Lower leg skin (tissue), 3 donors: ENCODE data around the gene LRRC43.

ENCODE experiments used
- POLR2A ChIP-seq, 2 donors: fragments of 450-650 bp; IDR thresholded peaks; one replicate each; pipeline ENCODE4 v1.6.1; 2016 to 2017; ENCODE audit warnings: antibody characterized with exemption in 2 of 2, mild to moderate bottlenecking in 1 of 2, moderate library complexity in 1 of 2
- TF ChIP-seq, protein P1 (sequence below), 3 donors: fragments of 450-650 bp; IDR thresholded peaks; one replicate each; pipeline ENCODE4 v1.5.1; 2016; ENCODE audit warnings: antibody characterized with exemption in 3 of 3, mild to moderate bottlenecking in 3 of 3, moderate library complexity in 2 of 3

DNA sequence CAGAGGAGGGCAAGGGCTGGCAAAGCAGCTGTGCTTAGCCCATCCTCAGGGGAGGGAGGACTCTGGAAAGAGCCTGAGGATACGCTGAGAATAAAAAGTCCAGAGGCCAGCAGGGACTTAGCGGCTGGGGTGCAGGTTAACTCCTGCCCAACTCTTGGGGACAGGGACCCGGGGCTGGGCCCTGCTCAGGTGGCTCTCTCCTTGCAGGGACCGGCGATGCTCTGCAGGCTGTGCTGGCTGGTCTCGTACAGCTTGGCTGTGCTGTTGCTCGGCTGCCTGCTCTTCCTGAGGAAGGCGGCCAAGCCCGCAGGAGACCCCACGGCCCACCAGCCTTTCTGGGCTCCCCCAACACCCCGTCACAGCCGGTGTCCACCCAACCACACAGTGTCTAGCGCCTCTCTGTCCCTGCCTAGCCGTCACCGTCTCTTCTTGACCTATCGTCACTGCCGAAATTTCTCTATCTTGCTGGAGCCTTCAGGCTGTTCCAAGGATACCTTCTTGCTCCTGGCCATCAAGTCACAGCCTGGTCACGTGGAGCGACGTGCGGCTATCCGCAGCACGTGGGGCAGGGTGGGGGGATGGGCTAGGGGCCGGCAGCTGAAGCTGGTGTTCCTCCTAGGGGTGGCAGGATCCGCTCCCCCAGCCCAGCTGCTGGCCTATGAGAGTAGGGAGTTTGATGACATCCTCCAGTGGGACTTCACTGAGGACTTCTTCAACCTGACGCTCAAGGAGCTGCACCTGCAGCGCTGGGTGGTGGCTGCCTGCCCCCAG, 23.4 kb downstream of the LRRC43 start:
- TF ChIP-seq, protein P1, sequence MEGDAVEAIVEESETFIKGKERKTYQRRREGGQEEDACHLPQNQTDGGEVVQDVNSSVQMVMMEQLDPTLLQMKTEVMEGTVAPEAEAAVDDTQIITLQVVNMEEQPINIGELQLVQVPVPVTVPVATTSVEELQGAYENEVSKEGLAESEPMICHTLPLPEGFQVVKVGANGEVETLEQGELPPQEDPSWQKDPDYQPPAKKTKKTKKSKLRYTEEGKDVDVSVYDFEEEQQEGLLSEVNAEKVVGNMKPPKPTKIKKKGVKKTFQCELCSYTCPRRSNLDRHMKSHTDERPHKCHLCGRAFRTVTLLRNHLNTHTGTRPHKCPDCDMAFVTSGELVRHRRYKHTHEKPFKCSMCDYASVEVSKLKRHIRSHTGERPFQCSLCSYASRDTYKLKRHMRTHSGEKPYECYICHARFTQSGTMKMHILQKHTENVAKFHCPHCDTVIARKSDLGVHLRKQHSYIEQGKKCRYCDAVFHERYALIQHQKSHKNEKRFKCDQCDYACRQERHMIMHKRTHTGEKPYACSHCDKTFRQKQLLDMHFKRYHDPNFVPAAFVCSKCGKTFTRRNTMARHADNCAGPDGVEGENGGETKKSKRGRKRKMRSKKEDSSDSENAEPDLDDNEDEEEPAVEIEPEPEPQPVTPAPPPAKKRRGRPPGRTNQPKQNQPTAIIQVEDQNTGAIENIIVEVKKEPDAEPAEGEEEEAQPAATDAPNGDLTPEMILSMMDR (IDR thresholded peaks at IDR 0.05), result no peak
- no peak for TF ChIP-seq POLR2A (IDR thresholded peaks at IDR 0.05)
